GM19324 (cell line): Measurements from ENCODE around the gene GABPB1.
A peak's percentile ranks its signal among the peaks of the same experiment; 100 is the strongest.
"Not testable (repeated sequence)": the region's sequence is repeated elsewhere in the genome, so short reads cannot be mapped to it uniquely, and the experiment has no call there.

ENCODE experiments used
- ATAC-seq: cut with Tn5 transposase; IDR thresholded peaks from one replicate; pipeline ENCODE4 v1.9.1; 2021; ENCODE audit warnings: mild to moderate bottlenecking, moderate library complexity; ENCODE audit not compliant: unreplicated experiment, low FRiP score

Gene GABPB1

GRCh38 chr15:50354838-50355618 is at the start of gene GABPB1:
Gene GABPB1 (minus strand): TSS chr15:50355198. CDS start chr15:50309798, 45,400 bp downstream.
- peak; percentile 53 for ATAC-seq

GRCh38 chr15:50391561-50391960 is 36.6 kb upstream of the GABPB1 start:
- not testable (repeated sequence) for ATAC-seq

- no peak for ATAC-seq
Measured at GRCh38 chr15:50390554-50391264, 35.7 kb upstream of the GABPB1 start.

GRCh38 chr15:50382408-50382807 is 27.4 kb upstream of the GABPB1 start:
- ATAC-seq: not testable (repeated sequence)

GRCh38 chr15:50381438-50381837 is 26.4 kb upstream of the GABPB1 start:
- no peak for ATAC-seq

GRCh38 chr15:50380089-50380488 is 25.1 kb upstream of the GABPB1 start:
- ATAC-seq: no peak

GRCh38 chr15:50379413-50379812 is 24.4 kb upstream of the GABPB1 start:
- ATAC-seq: not testable (repeated sequence)

- ATAC-seq: no peak
Measured at GRCh38 chr15:50378776-50379175, 23.8 kb upstream of the GABPB1 start.

- ATAC-seq: peak; percentile 96
Measured at GRCh38 chr15:50377867-50378751, 23.1 kb upstream of the GABPB1 start.

GRCh38 chr15:50369564-50369963 is 14.6 kb upstream of the GABPB1 start:
- not testable (repeated sequence) for ATAC-seq

GRCh38 chr15:50365971-50366370 is 11.0 kb upstream of the GABPB1 start:
- no peak for ATAC-seq

- no peak for ATAC-seq
Measured at GRCh38 chr15:50365570-50365969, 10.6 kb upstream of the GABPB1 start.

GRCh38 chr15:50363612-50364011 is 8.6 kb upstream of the GABPB1 start:
- ATAC-seq: no peak

GRCh38 chr15:50361756-50362155 is 6.8 kb upstream of the GABPB1 start:
- ATAC-seq: no peak

GRCh38 chr15:50358845-50359244 is 3.8 kb upstream of the GABPB1 start:
- no peak for ATAC-seq

- no peak for ATAC-seq
Measured at GRCh38 chr15:50355980-50356379, 982 bp upstream of the GABPB1 start.

- no peak for ATAC-seq
Measured at GRCh38 chr15:50355619-50355905, 564 bp upstream of the GABPB1 start.

- ATAC-seq: peak; percentile 30
Measured at GRCh38 chr15:50353975-50354837, 792 bp downstream of the GABPB1 start.

- no peak for ATAC-seq
Measured at GRCh38 chr15:50353251-50353974, 1.6 kb downstream of the GABPB1 start.
